Calu3 (cell line): ENCODE results near the gene HDDC2. TPM values are rescaled to one million over a fixed set of nuclear protein-coding genes. Genes with fewer than 3 reads are reported as not detected.

Experiments used
- BruUV-seq: library from RNA; stranded (reverse); fragments of 400-500 nt; replicated peaks from 2 replicates; lab custom pipeline; 2021; lab: Mats Ljungman, UMichigan
- CTCF ChIA-PET: fragments of 300-600 bp; sonication (Branson Sonifier 250); formaldehyde crosslinking; loops from one replicate; lab custom pipeline; 2022; ENCODE audit warnings: antibody characterized with exemption; lab: Charles Lee
- DNase-seq: peaks from one replicate; pipeline ENCODE4 v3.0.0; 2022
- H3K27ac Mint-ChIP-seq: one replicate; pipeline ENCODE4 v1.8.0; 2022; ENCODE audit warnings: mixed read lengths; ENCODE audit not compliant: unreplicated experiment
- H3K27me3 Mint-ChIP-seq: one replicate; pipeline ENCODE4 v1.8.0; 2022; ENCODE audit warnings: mixed read lengths; ENCODE audit not compliant: unreplicated experiment
- H3K36me3 Mint-ChIP-seq: one replicate; pipeline ENCODE4 v1.8.0; 2022; ENCODE audit warnings: mild to moderate bottlenecking, moderate library complexity, mixed read lengths; ENCODE audit not compliant: insufficient read depth, unreplicated experiment
- H3K4me1 Mint-ChIP-seq: one replicate; pipeline ENCODE4 v1.8.0; 2022; ENCODE audit warnings: mild to moderate bottlenecking, low read depth, mixed read lengths; ENCODE audit not compliant: unreplicated experiment
- H3K4me3 Mint-ChIP-seq: one replicate; pipeline ENCODE4 v1.8.0; 2022; ENCODE audit warnings: mild to moderate bottlenecking, low read depth, moderate library complexity, mixed read lengths; ENCODE audit not compliant: unreplicated experiment
- H3K9me3 Mint-ChIP-seq: one replicate; pipeline ENCODE4 v1.8.0; 2022; ENCODE audit warnings: low read depth, mixed read lengths; ENCODE audit not compliant: unreplicated experiment
- intact Hi-C: fragments of 100-400 bp; cut with micrococcal nuclease; formaldehyde crosslinking; loops from one replicate; pipeline ENCODE4 v1.10.0; 2022; ENCODE audit not compliant: unreplicated experiment
- total RNA-seq: library from RNA; stranded (reverse); gene quantifications from 2 replicates; pipeline ENCODE4 v1.2.3, GENCODE V29; 2022
- TF ChIP-seq, protein P1 (sequence below): fragments of 200-600 bp; IDR thresholded peaks from one replicate; pipeline ENCODE4 v1.8.0; 2022; ENCODE audit warnings: antibody characterized with exemption; ENCODE audit not compliant: unreplicated experiment

Gene HDDC2
- total RNA-seq, 1 experiment from 2014 or later: 24.2 TPM

DNA sequence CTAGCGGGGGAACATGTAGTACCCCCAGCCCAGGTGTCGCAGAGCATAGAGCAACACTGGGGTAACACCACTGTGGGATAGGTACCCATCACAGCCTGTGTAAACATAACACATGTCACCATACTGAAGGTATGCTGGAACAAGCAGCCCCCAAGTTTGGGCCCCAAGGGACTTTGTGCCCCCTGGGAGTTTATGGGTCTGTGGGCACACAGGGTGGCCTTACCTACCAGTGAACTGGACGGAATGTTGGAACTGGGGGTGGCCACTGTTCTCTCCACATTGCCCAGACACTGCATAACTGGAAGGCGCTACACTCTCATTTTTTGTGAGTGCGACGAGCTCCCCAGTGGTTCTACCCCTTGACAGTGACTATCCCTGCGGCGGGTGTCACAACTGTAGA lies 28.5 kb downstream of the HDDC2 start:
- Mint-ChIP-seq H3K9me3 (no peaks in the 10 kb centered on the region), H3K4me3 (no peak overlapping the region), H3K27ac (no peak overlapping the region), H3K4me1 (peaks cover 9% of the 10 kb centered on the region), H3K36me3 (peaks cover 10% of the 10 kb centered on the region), H3K27me3 (no peaks in the 10 kb centered on the region)
- CTCF ChIA-PET: interaction anchor here (0.9 to 1.0 kb wide), 2 partner anchors 34 to 119 kb away, joined by 3 read pairs; partner anchors contain the start of gene TPD52L1
- DNase-seq: no peak
- no TSS peak for BruUV-seq
- TF ChIP-seq, protein P1, sequence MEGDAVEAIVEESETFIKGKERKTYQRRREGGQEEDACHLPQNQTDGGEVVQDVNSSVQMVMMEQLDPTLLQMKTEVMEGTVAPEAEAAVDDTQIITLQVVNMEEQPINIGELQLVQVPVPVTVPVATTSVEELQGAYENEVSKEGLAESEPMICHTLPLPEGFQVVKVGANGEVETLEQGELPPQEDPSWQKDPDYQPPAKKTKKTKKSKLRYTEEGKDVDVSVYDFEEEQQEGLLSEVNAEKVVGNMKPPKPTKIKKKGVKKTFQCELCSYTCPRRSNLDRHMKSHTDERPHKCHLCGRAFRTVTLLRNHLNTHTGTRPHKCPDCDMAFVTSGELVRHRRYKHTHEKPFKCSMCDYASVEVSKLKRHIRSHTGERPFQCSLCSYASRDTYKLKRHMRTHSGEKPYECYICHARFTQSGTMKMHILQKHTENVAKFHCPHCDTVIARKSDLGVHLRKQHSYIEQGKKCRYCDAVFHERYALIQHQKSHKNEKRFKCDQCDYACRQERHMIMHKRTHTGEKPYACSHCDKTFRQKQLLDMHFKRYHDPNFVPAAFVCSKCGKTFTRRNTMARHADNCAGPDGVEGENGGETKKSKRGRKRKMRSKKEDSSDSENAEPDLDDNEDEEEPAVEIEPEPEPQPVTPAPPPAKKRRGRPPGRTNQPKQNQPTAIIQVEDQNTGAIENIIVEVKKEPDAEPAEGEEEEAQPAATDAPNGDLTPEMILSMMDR: no peak
- intact Hi-C loops: loop anchor here (5.0 kb wide), 1 partner anchor 81 kb away; no protein-coding TSS in a partner anchor

DNA sequence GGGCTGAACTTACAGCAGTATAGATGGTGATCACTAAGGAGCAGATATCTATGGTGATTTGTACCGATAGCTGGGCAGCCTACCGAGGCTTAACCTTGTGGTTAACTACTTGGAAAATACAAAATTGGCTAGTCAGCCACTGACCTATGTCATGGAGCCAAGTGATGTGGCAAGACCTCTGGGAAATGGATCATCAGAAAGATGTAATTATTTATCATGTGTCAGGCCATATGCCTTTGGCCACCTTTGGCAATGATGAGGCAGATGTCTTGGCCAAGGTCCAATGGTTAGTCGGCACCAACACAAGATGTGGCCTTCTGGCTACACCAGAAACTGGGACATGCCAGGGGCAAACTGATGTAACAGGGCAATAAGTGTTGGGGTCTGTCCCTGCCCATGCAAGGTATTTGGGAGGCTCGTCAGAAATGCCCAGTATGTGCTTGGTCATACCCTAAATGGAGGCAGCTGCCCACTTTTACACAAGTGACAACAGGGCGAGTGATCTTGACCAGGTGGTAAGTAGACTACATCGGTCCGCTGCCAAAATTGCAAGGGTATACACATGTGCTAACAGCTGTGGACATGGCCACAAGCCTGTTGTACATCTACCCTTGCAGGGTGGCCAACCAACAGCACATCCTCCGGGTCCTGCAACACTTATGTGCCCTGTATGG lies 30.1 kb downstream of the HDDC2 start:
- Mint-ChIP-seq H3K36me3 (peaks cover 8% of the 10 kb centered on the region), H3K9me3 (no peaks in the 10 kb centered on the region), H3K4me1 (peaks cover 9% of the 10 kb centered on the region), H3K27me3 (no peaks in the 10 kb centered on the region), H3K27ac (no peak overlapping the region), H3K4me3 (no peak overlapping the region)
- DNase-seq: no peak
- intact Hi-C loops: loop anchor here (5.0 kb wide), 1 partner anchor 79 kb away; no protein-coding TSS in a partner anchor
- BruUV-seq: no TSS peak
- TF ChIP-seq, protein P1: no peak
- CTCF ChIA-PET: no interaction called here

DNA sequence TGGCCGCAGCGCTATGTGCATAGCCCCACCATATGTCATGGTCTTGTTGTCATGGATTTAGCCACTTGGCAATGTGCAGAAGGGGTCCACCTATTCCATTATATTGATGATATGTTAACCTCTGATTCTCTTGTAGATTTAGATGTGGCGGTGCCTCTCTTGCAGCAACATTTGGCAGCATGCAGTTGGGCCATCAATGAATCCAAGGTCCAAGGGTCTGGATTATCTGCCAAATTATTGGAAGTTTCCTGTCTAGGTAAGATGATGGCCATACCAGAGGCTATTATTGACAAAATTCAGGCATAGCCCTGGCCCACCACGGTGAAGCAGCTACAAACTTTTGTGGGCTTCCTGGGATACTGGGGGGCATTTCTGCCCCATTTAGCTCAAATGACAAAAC lies 31.4 kb downstream of the HDDC2 start:
- no peak for DNase-seq
- Mint-ChIP-seq H3K4me3 (no peak overlapping the region), H3K36me3 (peaks cover 8% of the 10 kb centered on the region), H3K27me3 (no peaks in the 10 kb centered on the region), H3K27ac (no peak overlapping the region), H3K9me3 (no peaks in the 10 kb centered on the region), H3K4me1 (peaks cover 8% of the 10 kb centered on the region)
- TF ChIP-seq, protein P1: no peak
- BruUV-seq: no TSS peak
- CTCF ChIA-PET: no interaction called here
- intact Hi-C loops: loop anchor here (5.0 kb wide), 1 partner anchor 78 kb away; no protein-coding TSS in a partner anchor

DNA sequence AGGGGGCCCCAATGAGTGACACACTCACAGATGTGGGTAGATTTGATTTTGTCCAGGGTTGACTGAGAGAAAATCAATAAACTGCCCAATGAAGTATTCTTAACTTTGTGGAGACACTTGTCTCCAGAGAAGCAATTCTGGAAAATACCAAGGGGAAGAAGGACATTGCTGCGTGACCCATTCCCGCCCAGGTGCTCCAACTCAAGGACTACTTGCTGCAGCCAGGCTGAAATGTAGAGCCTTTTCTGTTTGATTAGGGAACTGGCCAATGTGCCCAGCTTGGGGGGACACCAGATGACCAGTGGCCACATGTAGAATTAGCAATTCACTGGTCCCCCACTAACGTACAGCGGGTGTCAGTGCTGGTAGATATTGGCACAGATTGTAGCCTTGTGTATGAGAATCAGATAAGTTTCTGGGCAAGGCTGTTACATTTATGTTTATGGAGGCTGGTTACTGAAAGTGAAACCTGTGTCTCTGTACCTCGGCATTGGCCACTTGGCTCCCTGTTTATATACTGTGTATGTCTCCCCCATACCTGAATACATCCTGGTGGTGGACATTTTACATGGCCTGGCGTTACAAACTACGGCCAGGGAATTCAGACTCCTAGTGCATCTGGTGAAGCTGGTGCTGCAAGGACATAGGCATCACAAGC lies 32.3 kb downstream of the HDDC2 start:
- H3K36me3 Mint-ChIP-seq: peaks cover 8% of the 10 kb centered on the region
- H3K27ac Mint-ChIP-seq: no peak overlapping the region
- H3K4me3 Mint-ChIP-seq: no peak overlapping the region
- no peak for DNase-seq
- no peaks in the 10 kb centered on the region for H3K27me3 Mint-ChIP-seq
- no peaks in the 10 kb centered on the region for H3K4me1 Mint-ChIP-seq
- CTCF ChIA-PET: no interaction called here
- no TSS peak for BruUV-seq
- no peaks in the 10 kb centered on the region for H3K9me3 Mint-ChIP-seq
- intact Hi-C loops: no loop called here
- TF ChIP-seq, protein P1: no peak
